Activated naive CD4-positive, alpha-beta T cell treated with anti-CD3 and anti-CD28 coated beads, Interleukin-2, amount 50 U/mL, for 16 hours (primary cell): ENCODE results near the gene ENOX1.
"Not testable (repeated sequence)": the region's sequence is repeated elsewhere in the genome, so short reads cannot be mapped to it uniquely, and the experiment has no call there.

ENCODE experiments used
- DNase-seq: peaks from one replicate; pipeline ENCODE4 v3.0.0-alpha.2; 2020

ENOX1 gene

GRCh38 chr13:43473437-43473836 lies 313.3 kb downstream of the ENOX1 start:
- DNase-seq: no peak

GRCh38 chr13:43472980-43473379 lies 313.8 kb downstream of the ENOX1 start:
- no peak for DNase-seq

- DNase-seq: no peak
Measured at GRCh38 chr13:43472339-43472738, 314.4 kb downstream of the ENOX1 start.

- DNase-seq: no peak
Measured at GRCh38 chr13:43470610-43471009, 316.2 kb downstream of the ENOX1 start.

- DNase-seq: no peak
Measured at GRCh38 chr13:43469791-43470190, 317.0 kb downstream of the ENOX1 start.

GRCh38 chr13:43464578-43465264 lies 322.1 kb downstream of the ENOX1 start:
- DNase-seq: no peak

GRCh38 chr13:43448605-43449336 lies 338.0 kb downstream of the ENOX1 start:
- DNase-seq: no peak

GRCh38 chr13:43446126-43446525 lies 340.6 kb downstream of the ENOX1 start:
- DNase-seq: no peak

- no peak for DNase-seq
Measured at GRCh38 chr13:43445668-43446067, 341.1 kb downstream of the ENOX1 start.

GRCh38 chr13:43444081-43444480 lies 342.7 kb downstream of the ENOX1 start:
- DNase-seq: no peak

GRCh38 chr13:43441899-43442499 lies 344.8 kb downstream of the ENOX1 start:
- DNase-seq: no peak

GRCh38 chr13:43441464-43441863 lies 345.3 kb downstream of the ENOX1 start:
- no peak for DNase-seq

- DNase-seq: no peak
Measured at GRCh38 chr13:43434191-43434590, 352.6 kb downstream of the ENOX1 start.

- DNase-seq: no peak
Measured at GRCh38 chr13:43433691-43434141, 353.1 kb downstream of the ENOX1 start.

- DNase-seq: no peak
Measured at GRCh38 chr13:43432958-43433357, 353.8 kb downstream of the ENOX1 start.

- no peak for DNase-seq
Measured at GRCh38 chr13:43431841-43432240, 354.9 kb downstream of the ENOX1 start.

- no peak for DNase-seq
Measured at GRCh38 chr13:43431290-43431716, 355.5 kb downstream of the ENOX1 start.

- no peak for DNase-seq
Measured at GRCh38 chr13:43428545-43429296, 358.1 kb downstream of the ENOX1 start.

GRCh38 chr13:43426355-43426754 lies 360.4 kb downstream of the ENOX1 start:
- DNase-seq: no peak

GRCh38 chr13:43425234-43425633 lies 361.5 kb downstream of the ENOX1 start:
- no peak for DNase-seq

GRCh38 chr13:43424412-43424811 lies 362.4 kb downstream of the ENOX1 start:
- no peak for DNase-seq

GRCh38 chr13:43422116-43422515 lies 364.7 kb downstream of the ENOX1 start:
- DNase-seq: no peak

- not testable (repeated sequence) for DNase-seq
Measured at GRCh38 chr13:43416842-43417241, 369.9 kb downstream of the ENOX1 start.
